HFF-Myc (cell line): ENCODE results near the gene SPRY2.

Experiments used
- DNase-seq: peaks from one replicate; pipeline ENCODE4 v3.0.0-alpha.2; 2011; ENCODE audit warnings: low read depth; ENCODE audit errors: extremely low read depth
- H3K4me3 ChIP-seq: replicated peaks from 2 replicates; pipeline ENCODE4 v1.5.1; 2011; ENCODE audit warnings: low read depth, mild to moderate bottlenecking, control low read depth, low read length
- CTCF ChIP-seq: IDR thresholded peaks from 2 replicates; pipeline ENCODE4 v1.5.1; 2012; ENCODE audit warnings: mild to moderate bottlenecking, low read depth, low read length, control low read depth; ENCODE audit errors: missing control alignments

The SPRY2 gene

GRCh38 chr13:80339912-80340650, 845 bp downstream of the SPRY2 start:
- DNase-seq, result no peak
- no peak for TF ChIP-seq CTCF
- H3K4me3 ChIP-seq, result peak overlapping the region; percentile 81

- DNase-seq, result no peak
- TF ChIP-seq CTCF, result no peak
- peak overlapping the region; percentile 81 for H3K4me3 ChIP-seq
Observed at GRCh38 chr13:80339563-80339911, 1.4 kb downstream of the SPRY2 start.

- DNase-seq, result no peak
- peak overlapping the region; percentile 81 for H3K4me3 ChIP-seq
- peak; percentile 14 for TF ChIP-seq CTCF
Observed at GRCh38 chr13:80338781-80339562, 2.0 kb downstream of the SPRY2 start.

GRCh38 chr13:80337288-80338081, 3.4 kb downstream of the SPRY2 start:
- H3K4me3 ChIP-seq, result peak overlapping the region; percentile 81
- no peak for TF ChIP-seq CTCF
- no peak for DNase-seq

GRCh38 chr13:80336776-80337287, 4.1 kb downstream of the SPRY2 start:
- DNase-seq, result no peak
- H3K4me3 ChIP-seq, result peak overlapping the region; percentile 81
- TF ChIP-seq CTCF, result no peak

GRCh38 chr13:80336370-80336769, 4.6 kb downstream of the SPRY2 start:
- no peak for DNase-seq
- peak overlapping the region; percentile 81 for H3K4me3 ChIP-seq
- TF ChIP-seq CTCF, result no peak
